GM21825 (cell line): Measurements from ENCODE around the gene OOSP1.
"Not testable (repeated sequence)": the region's sequence is repeated elsewhere in the genome, so short reads cannot be mapped to it uniquely, and the experiment has no call there.

Source experiments
- ATAC-seq: cut with Tn5 transposase; IDR thresholded peaks from one replicate; pipeline ENCODE4 v1.9.1; 2021; ENCODE audit warnings: mild to moderate bottlenecking, moderate library complexity; ENCODE audit not compliant: unreplicated experiment

Gene OOSP1

GRCh38 chr11:59960502-59961381 is 22.5 kb downstream of the OOSP1 start:
- ATAC-seq = no peak

DNA sequence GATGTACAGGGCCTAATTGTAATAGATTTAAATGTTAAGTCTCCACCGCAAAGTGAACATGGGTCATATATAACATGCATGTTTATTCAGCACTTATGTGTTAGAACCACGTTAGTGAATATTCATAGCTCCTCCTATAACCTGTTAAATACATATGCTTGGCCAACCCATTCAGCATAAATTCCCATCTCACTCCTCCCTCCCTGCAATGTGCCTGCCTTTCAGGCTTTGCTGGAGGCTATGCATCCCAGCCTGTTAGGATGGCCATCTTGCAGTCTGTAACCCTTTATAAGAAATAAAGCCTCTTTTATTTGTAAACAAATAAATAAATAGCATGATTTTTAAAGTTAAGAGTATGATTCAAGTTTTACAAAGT is 23.9 kb downstream of the OOSP1 start:
- no peak for ATAC-seq

GRCh38 chr11:59963733-59964132 is 25.5 kb downstream of the OOSP1 start, which contains the start of gene OOSP4A:
OOSP4A (plus strand) TSS chr11:59964033; CDS start chr11:59964033, 0 bp downstream.
- no peak for ATAC-seq

DNA sequence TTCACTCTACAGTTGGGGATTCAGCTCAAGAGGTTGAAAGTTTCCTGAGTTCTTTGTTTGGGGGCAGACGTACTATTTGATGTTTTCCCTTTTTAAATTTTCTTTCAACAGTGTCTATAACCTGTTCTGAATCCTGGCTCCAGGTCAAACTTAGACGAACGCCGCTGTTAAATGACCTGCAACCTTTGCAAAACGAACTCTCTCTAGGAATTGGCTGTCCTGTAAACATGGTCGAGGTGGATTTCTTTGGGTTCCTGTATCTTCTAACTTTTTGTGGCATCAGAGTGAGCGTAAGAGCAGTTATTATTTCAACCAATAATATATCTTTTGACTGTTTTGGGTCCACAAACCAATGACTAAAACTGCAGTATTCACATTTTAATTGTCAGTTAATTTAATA is 27.2 kb downstream of the OOSP1 start:
- ATAC-seq = no peak

- no peak for ATAC-seq
Measured at GRCh38 chr11:59966201-59966600, 28.0 kb downstream of the OOSP1 start.

DNA sequence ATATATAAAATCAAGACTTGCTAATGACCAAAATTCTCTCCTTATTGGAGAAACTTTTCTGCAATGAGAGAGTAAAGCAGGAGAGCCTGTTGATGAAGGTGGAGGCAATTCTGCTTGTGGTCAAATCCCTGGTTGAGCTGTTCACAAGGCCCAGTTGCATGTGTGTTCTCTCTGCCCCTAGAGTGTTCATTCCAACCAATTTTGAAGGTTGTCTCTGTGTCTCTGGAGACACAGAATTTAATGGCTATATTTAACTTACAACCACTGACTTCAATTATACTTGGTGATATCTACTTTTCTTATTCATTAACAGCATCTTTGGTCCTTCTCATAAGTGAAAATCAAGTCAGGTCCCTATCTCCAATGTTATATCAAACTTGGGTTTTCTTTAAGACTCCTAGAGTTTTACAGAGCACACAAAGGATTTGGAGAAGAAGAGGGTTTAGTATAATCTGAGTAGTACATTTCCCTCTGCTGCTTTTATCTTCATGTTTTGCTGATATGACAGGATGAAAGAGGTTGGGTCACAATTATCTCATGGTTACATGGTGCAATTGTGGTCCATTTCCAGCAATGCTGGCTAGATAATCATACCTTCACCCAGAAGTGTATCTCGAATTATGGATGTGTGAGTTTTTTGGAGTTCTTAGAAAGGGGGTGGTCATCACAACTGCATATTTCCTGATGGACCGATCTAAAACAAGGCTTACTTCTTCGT is 29.6 kb downstream of the OOSP1 start:
- no peak for ATAC-seq

DNA sequence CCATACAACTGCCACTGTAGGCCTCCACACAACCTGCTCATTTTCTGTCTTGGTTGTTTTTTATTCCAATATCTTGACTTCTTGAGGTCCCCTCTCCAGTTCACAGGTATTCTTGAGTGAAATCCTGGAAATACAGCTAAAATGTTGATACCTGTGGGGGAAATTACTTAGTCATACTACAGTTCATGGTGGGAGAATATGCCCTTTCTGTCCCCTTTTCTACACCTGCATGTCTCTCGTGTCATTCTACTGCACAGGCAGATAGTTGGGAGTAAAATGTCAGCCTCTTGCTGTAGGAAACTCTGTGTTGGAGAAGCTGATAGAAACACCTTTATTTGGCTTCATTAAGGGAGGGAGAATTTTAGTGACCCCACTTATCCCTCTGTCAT is 30.2 kb downstream of the OOSP1 start:
- ATAC-seq = no peak

DNA sequence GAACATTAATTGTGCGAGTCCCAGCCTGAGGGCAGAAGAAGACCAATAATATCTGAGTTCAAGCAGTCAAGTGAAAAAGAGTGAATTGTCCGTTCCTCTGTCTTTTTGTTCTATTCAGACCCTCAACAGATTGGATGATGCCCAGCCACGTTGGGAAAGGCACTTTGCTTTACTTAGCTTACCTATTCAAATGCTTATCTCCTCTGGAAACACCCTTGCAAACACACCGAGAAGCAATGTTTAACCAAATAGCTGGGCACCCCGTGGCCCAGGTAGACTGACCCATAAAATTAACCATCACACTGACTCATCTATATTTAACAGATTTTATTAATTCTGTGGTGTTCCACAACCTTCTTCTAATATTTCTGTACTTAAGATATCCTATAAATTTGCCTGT is 34.9 kb downstream of the OOSP1 start:
- ATAC-seq = no peak

- ATAC-seq = no peak
Measured at GRCh38 chr11:59981106-59981770, 43.0 kb downstream of the OOSP1 start.

- ATAC-seq = not testable (repeated sequence)
Measured at GRCh38 chr11:59982037-59982436, 43.8 kb downstream of the OOSP1 start.

DNA sequence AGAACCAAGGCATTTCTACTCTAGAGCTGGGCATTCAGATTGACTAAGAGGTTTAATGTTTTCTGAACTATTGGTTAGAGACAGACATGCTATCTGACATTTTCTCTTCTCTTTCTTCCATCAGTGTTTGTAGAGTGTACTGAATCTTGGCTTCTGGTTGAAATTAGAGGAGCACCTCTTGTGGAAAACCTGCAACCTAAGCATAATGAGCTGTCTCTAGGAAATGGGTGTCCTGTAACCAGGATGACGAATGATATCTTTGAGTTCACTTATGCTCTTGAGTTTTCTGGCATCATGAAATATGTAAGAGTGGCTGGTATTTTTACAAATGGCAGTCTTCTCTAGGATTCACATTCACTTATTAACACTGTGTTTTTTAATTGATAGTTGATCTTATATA is 45.0 kb downstream of the OOSP1 start:
- no peak for ATAC-seq

GRCh38 chr11:59984368-59984767 is 46.1 kb downstream of the OOSP1 start:
- ATAC-seq = no peak

DNA sequence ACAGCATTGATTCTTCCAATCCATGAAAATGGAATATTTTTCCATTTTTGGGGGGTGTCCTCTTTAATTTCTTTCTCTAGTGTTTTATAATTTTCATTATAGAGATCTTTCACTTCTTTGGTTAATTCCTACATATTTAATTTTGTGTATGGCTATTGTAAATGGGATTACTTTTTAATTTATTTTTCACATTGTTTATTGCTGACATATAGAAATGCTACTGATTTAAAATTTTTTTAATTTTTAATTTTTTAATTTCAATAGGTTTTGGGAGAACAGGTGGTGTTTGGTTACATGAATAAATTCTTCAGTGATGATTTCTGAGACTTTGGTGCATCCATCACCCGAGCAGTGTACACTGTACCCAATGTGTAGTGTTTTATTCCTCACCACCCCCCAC is 52.2 kb downstream of the OOSP1 start:
- no peak for ATAC-seq

GRCh38 chr11:59992425-59992824 is 54.2 kb downstream of the OOSP1 start:
- ATAC-seq = no peak

DNA sequence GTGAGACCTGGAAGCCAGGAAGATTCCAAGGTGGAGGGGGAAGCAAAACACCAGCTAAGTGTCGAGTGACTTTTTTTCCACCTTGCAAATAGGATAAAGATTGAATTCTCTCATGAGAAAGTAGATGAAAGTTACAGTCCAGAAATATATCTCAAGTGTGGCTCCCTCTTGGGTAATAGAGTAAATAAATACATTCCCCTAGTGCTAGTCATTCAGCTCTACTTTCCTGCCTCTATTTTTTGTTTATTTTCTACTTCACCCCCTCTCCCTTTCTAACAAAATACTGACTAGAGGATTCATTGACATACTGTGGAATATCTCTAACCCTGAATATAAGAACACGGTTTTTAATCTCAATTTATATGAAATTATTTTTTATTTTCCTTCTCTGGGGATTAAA is 59.6 kb downstream of the OOSP1 start:
- no peak for ATAC-seq

DNA sequence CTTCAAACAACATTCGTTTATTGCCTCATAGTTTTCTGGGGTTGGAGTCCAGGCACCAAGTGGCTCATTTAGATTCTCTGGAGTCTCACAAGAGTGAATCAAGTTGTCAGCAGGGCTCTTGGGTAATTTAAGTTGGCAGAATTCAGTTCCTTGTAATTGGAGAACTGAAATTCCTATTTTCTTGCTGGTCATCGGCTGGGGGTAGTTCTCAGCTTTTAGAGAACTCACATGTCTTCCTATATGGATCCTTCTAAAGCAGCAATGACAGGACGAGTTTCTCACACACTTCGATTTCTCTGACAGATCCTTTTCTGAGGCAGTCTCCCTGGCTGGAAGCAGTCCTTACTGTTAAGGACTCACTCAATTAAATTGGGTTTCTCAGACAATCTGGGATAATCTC is 61.5 kb downstream of the OOSP1 start:
- ATAC-seq = no peak

GRCh38 chr11:60003729-60004128 is 65.5 kb downstream of the OOSP1 start:
- ATAC-seq = no peak

GRCh38 chr11:60005360-60005759 is 67.1 kb downstream of the OOSP1 start:
- no peak for ATAC-seq
